Raji (cell line): Measurements from ENCODE around the gene SLAMF6.

Source experiments
- POLR2A ChIP-seq: IDR thresholded peaks from 2 replicates; pipeline ENCODE4 v1.6.1; 2011; ENCODE audit warnings: low read depth, low read length, control low read depth; ENCODE audit not compliant: insufficient read depth

Gene SLAMF6

DNA sequence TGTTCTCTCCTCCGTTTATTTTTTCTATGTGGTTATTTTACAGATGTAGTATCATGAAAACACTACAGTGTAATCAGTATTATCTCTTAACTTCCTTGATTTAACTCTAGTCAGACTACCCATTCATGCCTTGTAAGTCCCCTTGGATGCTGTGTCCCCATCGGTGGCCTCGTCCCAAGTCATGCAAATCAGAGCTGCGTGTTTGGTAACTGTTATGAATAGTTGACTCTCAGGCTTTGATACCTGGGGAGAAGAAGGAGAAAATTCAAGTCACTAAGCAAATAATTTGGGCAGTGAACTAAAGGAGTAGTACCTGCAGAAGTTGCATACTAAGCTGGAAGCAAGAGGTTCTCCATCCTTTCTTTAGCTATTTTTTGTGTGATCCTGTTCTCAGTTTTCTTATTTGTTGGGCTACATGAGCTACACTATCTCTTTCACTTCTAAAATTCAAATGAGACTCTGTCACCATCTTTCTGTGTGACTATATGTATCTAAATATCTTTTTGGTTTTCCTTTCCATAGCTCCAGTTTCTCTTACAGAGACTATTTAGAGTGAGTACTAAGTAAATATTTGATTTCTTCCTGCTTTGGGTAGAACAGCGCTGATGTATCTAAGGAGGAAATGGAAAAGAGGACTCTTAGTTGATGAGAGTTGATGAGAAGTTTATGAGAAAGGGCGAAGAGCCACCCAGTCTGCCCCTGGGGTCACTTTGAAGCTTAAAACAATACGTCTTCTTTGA, 71.8 kb downstream of the SLAMF6 start:
- no peak for TF ChIP-seq POLR2A

DNA sequence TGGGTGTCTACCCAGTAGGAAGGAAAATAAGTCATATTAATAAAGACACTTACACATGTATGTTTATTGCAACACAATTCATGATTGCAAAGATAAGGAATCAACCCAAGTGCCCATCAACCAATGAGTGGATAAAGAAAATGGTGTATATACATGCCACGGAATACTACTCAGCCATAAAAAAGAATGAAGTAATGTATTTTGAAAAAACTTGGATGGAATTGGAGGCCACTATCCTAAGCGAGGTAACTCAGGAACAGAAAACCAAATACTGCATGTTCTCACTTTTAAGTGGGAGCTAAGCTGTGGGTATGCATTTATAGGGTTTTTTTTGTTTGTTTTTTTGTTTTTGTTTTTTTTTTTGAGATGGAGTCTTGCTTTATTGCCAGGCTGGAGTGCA, 73.6 kb downstream of the SLAMF6 start:
- no peak for TF ChIP-seq POLR2A

DNA sequence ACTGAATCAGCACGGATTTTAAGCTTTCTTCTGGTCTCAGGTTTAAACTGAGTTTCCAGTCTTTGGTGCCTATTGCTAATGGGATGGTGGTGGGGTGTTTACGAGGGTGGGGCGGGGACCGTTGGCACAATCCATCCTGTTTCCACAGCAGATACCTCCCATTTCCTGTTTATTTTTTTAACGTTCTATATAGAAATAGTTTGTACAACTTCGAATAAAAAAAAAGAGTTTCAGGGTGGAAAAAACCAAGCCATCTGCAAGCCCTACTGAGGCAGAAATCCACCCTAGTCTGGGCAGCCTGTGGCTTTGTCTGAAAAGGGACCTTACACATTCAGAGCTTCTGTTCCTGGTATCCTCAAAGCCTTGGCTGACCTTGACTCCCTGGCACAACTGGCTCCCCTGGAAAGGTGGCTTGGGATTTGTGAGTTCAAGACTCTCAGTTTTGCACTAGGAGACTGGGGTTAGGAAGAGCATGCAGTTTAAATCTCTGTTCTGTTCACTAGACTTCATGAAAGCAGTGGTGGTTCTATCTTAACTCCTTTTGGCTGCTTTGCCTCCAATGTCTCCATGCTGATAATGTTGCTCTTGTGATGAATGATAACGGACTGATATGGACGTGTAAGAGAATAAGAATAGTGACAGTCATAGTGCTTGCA, 76.0 kb downstream of the SLAMF6 start:
- TF ChIP-seq POLR2A = no peak

DNA sequence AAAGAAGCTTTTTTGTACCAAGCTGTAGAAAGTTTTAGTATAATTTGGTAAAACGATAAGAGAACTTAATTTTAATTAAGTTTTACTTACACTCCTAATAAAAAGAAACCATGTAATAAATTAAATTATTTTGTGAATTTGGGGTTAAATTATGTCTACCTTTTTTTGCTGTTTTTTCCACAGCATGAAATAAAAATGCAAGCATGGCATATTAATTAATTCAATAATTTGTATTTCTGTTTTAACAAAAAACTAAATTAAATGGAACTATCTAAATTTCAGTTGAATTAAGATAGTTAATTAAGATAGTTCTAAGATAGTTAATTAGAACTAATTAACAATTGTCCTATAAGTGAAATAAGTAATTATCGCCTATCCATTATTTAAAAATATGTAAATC, 83.3 kb downstream of the SLAMF6 start:
- TF ChIP-seq POLR2A = no peak

DNA sequence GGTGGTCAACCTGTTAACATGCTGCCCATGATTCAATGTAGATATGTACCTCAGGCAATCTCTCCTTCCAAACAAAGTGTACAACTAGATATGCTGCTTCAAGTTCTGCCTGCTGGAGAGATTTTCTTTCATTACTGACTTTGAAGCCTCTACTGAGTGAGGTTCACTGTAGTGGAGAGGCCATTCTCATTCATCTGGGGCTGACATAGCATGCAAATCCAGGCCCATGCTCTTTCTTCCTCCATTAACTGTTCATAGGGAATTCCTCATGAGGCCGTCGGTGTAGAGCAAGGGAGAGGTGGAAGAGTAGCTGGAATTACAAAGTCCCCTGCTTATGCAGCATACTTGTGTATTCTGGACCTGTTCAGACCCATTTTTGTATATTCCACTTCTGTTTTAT, 84.1 kb downstream of the SLAMF6 start:
- no peak for TF ChIP-seq POLR2A

DNA sequence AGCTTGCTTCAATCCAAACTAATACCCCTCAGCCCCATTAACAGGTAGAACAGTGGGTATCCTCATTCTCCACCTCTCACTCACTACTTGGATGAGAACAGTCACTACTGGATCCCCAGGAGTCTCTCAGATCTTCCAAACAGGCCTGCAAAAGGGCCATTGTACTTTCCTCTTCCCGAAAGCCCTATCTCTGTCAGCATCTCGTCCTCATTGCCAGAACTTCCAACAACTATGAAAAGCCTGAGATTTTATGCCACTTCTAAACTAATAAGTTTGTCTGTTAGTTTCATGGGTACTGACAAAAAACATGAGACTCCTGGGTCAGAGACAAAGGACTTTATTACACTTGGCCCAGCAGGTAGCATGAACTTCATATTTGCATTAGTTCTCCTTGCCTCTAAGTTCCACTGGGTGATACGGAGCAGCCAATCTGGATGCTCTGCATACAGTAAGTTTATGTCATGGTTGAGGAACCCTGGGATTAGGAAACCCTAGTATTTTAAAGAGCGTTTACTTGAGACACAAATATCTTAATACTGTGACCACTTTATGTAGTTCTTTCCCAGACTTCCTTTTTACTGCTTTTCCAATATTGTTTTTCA, 84.6 kb downstream of the SLAMF6 start:
- no peak for TF ChIP-seq POLR2A

DNA sequence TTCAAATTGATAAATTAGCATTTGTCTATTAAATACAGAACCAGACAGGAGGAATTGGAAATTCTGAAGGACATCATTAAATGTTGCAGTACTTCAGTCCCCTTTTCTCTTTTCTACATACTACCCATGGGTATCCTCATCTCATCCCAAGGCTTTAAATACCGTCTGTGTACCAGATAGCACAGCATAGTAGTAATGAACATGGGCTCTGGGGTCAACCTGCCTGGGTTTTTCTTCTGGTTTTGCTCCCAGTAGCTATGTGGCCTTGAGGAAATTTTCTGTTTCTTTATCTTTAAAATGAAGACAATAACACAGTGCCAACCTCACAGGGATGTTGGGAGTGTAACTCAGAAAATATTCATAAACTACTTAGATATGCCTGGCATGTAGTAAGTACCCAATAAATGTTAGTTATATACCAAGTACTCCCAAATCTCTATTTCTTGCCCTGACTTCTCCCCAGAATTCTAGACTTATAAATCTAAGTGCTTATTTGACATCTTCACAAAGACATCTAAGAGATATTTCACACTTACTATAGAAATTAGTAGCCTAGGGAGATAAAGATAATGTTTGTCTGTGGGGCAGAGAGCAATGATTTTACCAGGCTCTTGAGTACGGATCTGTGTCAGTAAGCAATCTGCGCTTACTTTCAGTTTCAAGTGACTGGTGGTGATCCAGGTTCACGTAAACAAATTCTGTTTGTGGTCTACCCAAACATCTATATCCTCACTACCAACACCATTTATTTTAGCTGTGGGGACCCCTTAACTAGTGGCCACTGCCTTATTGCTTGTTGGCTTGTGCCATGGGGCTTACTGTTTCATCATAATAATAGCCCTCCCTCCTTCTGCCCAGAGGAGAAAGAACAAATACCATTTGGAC, 85.4 kb downstream of the SLAMF6 start:
- 0 out of 2 replicates have a peak, but pooled peaks have one; percentile 18 for TF ChIP-seq POLR2A

DNA sequence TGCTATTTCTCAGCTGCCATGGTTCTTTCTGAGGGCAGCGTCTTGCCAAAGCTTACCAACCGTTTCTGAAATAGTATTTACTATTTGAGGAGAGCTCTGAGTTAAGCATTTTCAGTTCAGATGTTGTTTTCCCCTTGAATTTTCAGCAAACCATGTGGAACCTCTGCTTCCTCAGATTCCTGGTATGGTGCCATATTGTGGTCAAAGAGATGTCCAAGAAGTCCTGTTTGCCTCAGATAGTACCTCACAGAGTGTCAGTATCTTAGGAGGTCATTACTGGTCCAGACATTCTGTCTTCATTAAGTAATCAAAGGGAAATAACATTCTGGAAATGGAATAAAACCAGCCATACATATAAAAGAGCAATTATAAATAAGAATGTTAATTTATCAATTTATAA, 86.1 kb downstream of the SLAMF6 start:
- TF ChIP-seq POLR2A = no peak
